RKO (cell line): ENCODE measurements around the gene CCT8L2.
"Not testable (repeated sequence)": the region's sequence is repeated elsewhere in the genome, so short reads cannot be mapped to it uniquely, and the experiment has no call there.

Experiments
- DNase-seq: peaks from one replicate; pipeline ENCODE4 v3.0.0-alpha.2; 2016; ENCODE audit warnings: low spot score

The CCT8L2 gene

GRCh38 chr22:16592710-16593109, at the start of gene CCT8L2:
TSS of gene CCT8L2 (minus strand) at chr22:16592810. CDS start at chr22:16592550, 260 bp downstream.
- not testable (repeated sequence) for DNase-seq

- DNase-seq: not testable (repeated sequence)
Measured at GRCh38 chr22:16635442-16635841, 42.8 kb upstream of the CCT8L2 start.

- not testable (repeated sequence) for DNase-seq
Measured at GRCh38 chr22:16634092-16634491, 41.5 kb upstream of the CCT8L2 start.

GRCh38 chr22:16628476-16628875, 35.9 kb upstream of the CCT8L2 start:
- DNase-seq: not testable (repeated sequence)

- DNase-seq: not testable (repeated sequence)
Measured at GRCh38 chr22:16625018-16625417, 32.4 kb upstream of the CCT8L2 start.

GRCh38 chr22:16623595-16623994, 31.0 kb upstream of the CCT8L2 start:
- not testable (repeated sequence) for DNase-seq

- not testable (repeated sequence) for DNase-seq
Measured at GRCh38 chr22:16617516-16617915, 24.9 kb upstream of the CCT8L2 start.

- DNase-seq: not testable (repeated sequence)
Measured at GRCh38 chr22:16616390-16616938, 23.9 kb upstream of the CCT8L2 start.

- not testable (repeated sequence) for DNase-seq
Measured at GRCh38 chr22:16615606-16616245, 23.1 kb upstream of the CCT8L2 start.

GRCh38 chr22:16609548-16610261, 17.1 kb upstream of the CCT8L2 start:
- no peak for DNase-seq

- DNase-seq: no peak
Measured at GRCh38 chr22:16608931-16609330, 16.3 kb upstream of the CCT8L2 start.

- not testable (repeated sequence) for DNase-seq
Measured at GRCh38 chr22:16604257-16604998, 11.8 kb upstream of the CCT8L2 start.

GRCh38 chr22:16603770-16604242, 11.2 kb upstream of the CCT8L2 start:
- not testable (repeated sequence) for DNase-seq

GRCh38 chr22:16603448-16603768, 10.8 kb upstream of the CCT8L2 start:
- DNase-seq: no peak

- DNase-seq: not testable (repeated sequence)
Measured at GRCh38 chr22:16602728-16603447, 10.3 kb upstream of the CCT8L2 start.

- DNase-seq: not testable (repeated sequence)
Measured at GRCh38 chr22:16602224-16602727, 9.7 kb upstream of the CCT8L2 start.

- DNase-seq: no peak
Measured at GRCh38 chr22:16601437-16602223, 9.0 kb upstream of the CCT8L2 start.

GRCh38 chr22:16600644-16601436, 8.2 kb upstream of the CCT8L2 start:
- DNase-seq: not testable (repeated sequence)

- not testable (repeated sequence) for DNase-seq
Measured at GRCh38 chr22:16599648-16600047, 7.0 kb upstream of the CCT8L2 start.

GRCh38 chr22:16595251-16595650, 2.6 kb upstream of the CCT8L2 start:
- DNase-seq: not testable (repeated sequence)
